GM23248 (cell line): Measurements from ENCODE around the gene EEF1A2.

Source experiments
- EZH2 ChIP-seq: fragments of 200-600 bp; sonication (generic); IDR thresholded peaks from 2 replicates; pipeline ENCODE4 v1.6.1; 2018; ENCODE audit warnings: antibody characterized with exemption, mild to moderate bottlenecking; ENCODE audit not compliant: insufficient read depth, poor library complexity, severe bottlenecking
- EZH2phosphoT487 ChIP-seq: fragments of 200-600 bp; sonication (generic); IDR thresholded peaks from 2 replicates; pipeline ENCODE4 v1.6.1; 2018; ENCODE audit warnings: antibody characterized with exemption, moderate library complexity, mild to moderate bottlenecking, low read depth; ENCODE audit not compliant: insufficient read depth

- TF ChIP-seq EZH2 (no peak), EZH2phosphoT487 (no peak)
Observed at GRCh38 chr20:63465380-63466249, 33.3 kb downstream of the EEF1A2 start.
